HG03432 (cell line): ENCODE data around the gene SYT2.
"Not testable (repeated sequence)": the region's sequence is repeated elsewhere in the genome, so short reads cannot be mapped to it uniquely, and the experiment has no call there.

Source experiments
- ATAC-seq: cut with Tn5 transposase; IDR thresholded peaks from one replicate; pipeline ENCODE4 v1.9.1; 2021; ENCODE audit warnings: mild to moderate bottlenecking, moderate library complexity; ENCODE audit not compliant: unreplicated experiment

SYT2 gene

DNA sequence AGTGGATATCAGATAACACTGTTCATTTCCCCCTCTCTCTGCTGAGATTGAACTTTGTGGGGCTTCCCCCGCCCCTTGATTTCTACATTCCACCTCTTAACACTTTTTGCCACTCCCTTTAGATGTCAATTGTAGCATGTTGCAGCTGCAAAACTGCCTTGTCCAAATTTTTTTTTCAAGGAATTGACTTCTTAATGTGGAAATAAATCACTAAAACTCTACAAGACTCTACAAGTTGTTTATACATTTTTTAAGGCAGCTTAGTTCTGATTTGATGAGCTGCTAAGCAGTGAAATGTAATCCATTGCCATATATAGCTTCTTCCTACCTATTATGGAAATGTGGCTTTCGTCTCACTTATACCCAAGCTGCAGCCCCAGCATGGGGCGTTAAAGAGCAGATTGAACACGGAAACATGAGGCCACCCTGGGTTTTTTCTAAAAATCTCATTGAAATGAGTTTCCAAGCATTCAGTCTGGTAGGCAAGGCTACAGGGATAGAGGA, 132.2 kb downstream of the SYT2 start:
- ATAC-seq: no peak

DNA sequence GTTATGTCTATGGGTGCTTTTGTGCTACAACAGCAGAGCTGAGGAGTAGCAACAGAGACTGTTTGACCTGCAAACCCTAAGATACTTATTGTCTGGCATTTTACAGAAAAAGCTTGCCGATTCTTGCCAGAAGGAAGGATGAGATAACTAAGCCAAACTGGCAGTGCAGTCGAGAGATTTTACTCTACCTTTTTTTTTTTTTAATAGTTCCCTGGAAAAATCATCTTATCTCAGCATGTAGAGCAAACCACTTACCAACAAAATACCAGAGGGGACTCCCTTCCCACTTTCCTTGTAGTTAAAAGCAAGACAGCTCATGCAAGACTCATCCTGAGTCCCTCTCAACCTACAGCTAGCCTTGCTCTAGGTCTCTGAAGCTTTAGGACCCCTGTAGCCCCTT, 132.9 kb downstream of the SYT2 start:
- no peak for ATAC-seq

DNA sequence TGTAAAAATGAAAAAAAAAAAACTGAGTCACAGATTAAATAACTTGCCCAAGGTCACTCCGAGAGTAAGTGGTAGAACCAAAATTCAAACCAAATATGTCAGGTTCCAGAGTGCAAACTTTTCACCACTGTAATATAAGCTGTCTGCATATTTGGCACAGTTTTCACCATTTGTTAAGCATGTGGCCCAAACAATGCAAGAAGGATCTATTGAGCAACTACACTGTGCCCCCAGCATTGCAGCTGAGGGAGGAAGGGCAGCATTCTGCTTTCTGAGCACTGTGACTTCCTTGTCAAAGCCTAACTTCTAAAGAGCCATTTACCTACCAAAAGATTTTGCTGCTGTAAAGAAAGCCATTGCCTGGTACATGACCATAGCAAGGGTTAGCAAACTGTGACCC, 133.4 kb downstream of the SYT2 start:
- ATAC-seq: no peak

DNA sequence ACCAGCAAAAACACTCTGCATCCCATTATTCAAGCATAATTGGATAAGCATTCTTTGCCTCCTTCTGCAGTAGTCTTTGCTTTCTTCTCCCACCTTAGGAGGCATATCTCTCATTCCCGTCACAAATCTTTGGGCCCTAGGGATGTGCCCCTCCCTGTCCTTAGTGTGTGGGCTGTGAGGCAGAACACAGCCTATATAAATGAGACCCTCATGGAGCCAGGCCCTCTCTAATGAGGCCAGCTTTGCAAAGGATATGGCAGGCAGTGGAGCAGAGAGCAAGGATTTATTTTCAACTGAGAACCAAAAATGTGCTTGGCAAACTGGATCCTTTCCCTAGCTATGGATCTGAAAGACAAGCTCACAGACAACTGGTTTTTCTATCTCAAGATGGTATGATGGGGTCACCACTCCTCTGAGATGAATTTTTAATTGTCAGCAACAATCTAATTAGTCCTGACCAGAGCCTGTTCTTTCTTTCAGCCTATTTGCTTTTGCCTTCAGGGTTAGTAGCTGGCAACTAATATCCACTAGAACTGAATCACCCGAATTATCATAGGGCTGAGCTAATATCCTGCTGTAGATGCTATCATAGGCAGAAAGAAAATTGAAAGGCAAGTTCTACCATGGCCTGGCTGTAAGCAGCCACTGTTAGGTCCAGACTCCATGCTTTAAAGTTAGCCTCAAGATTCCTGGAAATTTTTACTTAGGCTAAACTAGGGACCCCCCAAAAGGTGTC, 134.2 kb downstream of the SYT2 start:
- no peak for ATAC-seq

DNA sequence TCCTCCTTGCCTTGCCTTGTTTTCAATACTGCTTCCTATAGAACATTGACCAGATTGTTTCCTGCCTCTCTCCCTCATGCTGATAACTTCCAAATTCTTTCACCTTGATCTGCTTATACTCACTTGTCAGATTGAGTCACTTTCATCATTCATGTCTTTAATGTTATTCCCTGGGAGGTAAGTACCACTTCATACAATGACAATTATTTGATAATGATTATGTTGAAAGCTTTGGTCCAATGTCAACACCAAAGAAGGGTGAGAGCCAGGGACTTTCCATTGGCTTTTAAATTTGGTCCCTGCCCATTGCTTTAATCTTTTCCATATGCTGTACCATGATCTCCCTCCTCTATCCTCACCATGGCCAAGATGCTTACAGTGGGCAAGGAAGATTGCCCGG, 137.4 kb downstream of the SYT2 start:
- ATAC-seq: no peak

DNA sequence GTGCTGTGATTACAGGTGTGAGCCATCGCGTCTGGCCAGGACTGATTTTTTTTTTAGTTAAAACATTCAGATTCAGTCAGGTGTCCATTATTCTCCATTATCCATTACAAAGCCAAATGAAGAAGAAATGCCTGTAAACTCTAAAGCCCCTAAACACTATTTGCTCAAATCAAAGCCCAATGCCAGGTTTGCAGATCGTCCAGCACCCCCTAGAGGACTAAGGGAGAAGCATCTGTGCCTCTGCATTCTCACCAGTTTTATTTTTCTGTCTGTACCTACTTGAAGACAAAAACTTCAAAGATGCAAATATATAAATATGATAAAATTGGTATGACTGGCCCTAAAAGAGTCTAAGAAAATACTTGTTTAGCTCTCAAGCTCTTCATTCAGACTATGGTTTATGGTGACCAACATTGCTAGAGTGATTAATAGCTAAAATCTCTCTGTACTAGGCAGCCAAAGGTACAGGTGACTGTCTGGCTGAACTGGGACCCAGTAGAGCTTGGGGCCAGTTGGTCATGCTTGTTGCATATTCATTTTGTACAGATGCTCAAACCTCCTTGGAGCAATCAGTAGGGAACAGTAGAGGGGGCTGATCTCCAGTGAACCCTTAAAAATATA, 138.4 kb downstream of the SYT2 start:
- ATAC-seq: no peak

DNA sequence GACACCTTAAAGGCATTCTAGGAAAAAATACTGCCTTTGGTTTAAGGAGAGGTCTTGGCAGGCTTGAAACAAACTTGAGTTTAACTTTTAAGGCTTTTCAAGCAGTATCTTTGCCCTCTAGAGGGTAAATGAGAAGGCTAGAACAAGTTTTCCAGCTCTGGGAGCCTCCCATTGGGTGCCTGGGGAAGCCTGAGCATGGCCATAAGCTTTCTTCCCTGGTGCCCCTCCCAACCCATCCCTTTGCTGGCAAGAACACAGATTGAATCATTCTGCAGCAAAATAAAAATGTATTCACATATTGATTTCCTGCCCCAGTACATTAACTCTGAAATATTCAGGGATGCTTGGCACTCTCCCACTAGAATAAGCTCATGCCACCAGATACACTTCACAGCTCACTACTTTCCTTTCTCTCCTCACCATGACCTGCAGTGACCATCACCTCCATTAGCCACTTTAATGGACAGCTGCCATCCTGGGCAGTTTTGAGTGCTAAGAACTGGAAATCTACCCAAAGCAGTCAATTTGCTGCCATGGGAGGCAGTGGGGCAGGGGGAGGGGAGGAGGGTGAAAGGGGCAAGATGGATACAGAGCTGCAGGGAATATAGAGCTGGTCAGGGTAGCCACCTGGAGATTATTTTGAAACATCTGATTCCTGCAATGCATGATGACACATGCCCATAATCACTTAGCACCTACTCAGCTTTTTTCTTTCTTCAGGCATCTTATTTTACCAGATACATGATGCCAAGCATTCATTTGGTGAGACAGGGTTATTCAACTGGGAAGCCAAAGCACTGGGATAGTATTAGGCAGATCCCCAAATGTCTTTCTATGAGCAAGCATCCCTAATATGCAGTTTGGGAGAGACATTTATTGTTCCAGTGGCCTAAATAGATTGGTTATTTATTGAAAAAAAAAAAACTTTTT, 140.6 kb downstream of the SYT2 start:
- ATAC-seq: no peak

DNA sequence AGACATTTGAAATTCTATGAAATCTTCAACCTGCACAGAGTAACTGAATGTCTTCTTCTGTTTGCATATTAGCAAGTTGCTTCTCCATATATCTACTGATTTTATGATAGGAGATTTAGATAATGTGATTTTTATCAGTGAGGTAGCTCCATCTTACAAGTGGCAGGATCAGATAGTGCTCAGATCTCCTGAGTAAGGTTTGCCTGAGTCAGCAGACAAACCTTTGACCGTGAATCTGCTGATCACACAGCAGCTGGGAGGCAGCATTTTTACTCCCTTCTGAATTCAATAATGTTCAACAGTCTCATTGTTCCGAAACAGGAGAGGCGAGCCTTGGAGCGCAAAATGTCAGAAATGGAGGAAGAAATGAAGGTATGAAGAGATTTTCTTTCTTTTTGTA, 141.4 kb downstream of the SYT2 start:
- no peak for ATAC-seq

DNA sequence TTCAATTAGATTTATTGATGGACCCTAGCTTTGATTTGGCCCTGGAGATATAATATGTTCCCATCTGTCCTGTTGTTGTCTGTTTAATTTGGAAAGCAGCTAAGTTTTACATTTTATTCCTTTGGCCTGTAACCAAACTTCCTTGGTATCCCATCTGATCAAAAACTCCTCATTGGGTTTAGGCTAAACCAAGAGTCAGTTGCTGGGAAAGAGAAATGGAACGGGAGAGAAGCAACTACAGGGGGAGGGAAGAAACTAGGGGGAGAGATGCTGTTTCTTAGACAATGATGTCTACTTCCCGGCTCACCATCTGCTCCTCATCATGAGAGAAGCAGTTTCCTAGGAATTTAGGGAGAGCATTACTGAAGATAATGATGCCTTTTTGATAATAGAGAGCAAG, 141.8 kb downstream of the SYT2 start:
- no peak for ATAC-seq

DNA sequence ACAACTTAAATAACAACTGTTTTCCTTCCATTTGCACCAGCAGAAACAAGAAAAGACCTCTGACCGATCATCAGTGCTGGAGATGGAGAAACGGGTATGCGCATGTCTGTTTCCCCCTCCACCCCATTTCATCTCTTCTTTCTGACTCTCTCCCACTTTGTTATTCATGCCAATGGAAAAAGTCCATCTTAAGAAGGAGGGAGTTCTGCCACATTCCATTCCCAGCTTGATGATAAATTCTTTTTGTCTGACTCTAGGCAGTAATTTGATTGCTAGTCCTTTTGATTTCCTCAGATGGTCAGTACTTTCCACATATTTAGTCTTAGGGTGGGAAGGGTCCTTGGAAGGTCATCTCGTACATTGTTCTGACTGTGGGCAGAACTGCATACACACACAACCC, 142.5 kb downstream of the SYT2 start:
- no peak for ATAC-seq

DNA sequence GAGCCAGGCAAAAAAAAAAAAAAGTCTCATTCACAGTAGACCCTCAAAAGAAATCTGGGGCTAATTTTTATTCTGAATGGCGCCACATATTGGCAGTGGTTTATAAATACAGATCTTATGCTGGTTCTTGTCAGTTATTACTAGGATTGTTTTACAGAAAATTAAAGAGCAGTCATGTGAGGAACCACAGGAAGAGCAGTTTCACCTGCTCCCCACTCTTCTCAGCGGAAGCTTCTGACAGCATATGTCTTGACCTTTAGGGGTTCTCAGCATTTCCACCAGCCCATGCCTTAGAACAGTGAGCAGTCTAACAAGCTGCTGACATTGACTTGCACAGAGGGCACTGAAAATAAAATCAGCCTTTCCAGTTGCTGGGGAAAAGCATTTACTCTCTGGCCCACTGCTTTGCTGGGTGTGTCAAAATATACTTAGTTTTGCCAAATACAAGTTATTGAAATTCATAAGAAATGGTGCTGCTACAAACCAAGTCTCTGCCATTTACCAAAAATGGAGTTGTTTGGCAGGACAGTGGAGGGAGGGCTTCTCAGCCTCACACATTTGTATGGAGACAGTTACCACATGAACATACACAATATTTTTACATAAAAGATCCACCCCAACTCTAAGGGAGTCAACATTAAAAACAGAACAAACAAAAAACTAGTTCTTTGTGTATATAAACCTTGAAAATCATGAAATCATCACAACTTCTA, 144.2 kb downstream of the SYT2 start:
- peak; percentile 84 for ATAC-seq

DNA sequence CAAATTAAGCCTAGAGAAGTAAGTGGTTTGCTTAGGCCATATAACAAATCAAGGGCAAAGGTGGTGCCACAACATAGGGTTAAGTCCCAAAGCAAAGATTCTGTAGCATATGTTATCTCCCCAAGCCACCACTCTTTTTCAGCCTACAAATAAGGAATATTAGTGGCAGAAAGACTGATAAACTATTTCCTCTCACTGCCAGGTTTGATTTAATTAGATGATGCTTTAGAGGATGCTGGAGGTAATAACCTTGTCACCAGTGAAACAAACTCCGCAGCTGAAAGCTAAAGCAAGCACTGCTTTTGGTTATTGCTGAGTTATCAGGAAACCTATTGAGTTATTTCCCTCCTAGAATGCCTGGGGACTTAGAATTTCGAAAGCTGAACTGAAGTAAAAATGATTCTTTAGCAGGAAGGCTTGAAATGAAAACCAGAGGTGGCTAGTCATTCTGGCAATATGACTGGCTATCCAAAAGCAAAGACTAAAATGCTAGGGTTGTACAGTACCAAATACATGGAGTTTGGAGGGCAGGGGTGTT, 145.2 kb downstream of the SYT2 start:
- no peak for ATAC-seq

DNA sequence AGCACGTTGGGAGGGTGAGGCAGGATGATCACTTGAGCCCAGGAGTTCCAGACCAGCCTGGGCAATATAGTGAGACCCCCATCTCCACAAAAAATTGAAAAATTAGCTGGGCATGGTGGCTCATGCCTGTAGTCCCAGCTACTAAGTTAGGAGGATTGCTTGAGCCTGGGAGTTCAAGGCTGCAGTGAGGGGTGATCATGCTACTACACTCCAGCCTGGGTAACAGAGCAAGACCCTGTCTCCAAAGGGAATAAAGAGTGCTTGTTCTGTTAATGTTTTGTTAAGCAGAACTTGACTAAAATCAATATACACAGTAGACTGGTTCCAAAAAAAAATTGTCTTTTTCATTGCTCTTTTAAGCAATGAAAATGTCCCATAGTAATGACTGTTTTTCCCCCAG, 146.4 kb downstream of the SYT2 start:
- ATAC-seq: no peak

DNA sequence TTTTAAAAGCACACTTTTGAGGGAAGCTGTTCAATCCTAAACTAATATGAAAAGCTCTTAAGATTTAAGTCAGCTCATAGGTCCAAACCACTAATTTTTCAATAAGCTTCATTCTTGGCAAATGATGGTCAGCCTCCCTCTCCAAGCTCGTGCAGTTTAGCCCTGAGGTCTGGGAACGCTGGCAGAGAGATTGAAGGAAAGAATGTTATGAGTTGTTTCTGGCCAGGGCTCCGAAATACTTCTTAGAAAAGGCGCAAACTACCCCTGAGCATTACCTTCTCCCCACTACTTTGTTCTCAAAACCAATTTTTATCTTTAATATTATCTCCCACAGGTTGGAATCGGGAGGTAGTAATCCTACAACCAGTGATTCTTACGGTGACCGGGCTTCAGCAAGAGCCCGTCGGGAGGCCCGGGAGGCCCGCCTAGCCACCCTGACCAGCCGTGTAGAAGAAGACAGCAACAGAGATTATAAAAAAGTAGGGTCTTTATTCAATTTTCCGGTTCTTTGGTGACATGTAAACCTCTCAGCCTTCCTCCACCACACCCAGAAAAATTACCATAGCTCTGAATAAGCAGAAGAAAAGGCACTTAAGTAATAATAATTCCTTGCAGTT, 147.7 kb downstream of the SYT2 start:
- no peak for ATAC-seq

DNA sequence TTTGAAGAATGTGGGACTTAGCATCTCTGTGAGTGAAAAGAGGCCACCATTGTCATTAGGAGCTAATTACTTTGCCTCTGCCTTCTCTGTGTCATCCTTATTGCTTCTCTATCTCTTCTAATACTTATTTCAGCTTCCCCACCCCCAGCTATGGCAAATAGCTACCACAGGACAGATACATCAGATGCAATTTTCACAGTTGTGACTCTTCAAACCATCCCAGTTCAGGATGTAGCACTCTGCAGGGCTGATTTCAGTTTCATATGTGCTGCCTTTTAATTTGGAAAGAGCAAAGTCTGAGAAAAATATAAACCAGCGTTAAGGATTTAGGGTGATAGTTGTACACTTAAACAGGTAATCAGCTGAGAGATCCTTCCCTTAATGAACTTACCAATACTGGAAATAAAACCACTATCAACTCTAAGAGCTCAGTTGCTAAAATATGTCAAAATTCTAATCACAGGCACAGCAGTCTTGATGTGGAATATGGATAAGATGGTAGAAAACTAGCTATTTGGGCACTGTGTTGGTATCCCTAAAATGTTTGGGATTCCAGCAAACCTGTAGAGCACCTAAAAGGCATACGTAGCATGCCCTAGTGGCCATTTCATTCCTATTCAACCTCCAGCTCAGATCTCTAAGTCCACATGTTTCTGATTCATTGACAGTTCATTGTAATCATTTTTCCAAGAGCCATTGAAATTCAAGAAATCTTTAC, 148.4 kb downstream of the SYT2 start:
- ATAC-seq: no peak

DNA sequence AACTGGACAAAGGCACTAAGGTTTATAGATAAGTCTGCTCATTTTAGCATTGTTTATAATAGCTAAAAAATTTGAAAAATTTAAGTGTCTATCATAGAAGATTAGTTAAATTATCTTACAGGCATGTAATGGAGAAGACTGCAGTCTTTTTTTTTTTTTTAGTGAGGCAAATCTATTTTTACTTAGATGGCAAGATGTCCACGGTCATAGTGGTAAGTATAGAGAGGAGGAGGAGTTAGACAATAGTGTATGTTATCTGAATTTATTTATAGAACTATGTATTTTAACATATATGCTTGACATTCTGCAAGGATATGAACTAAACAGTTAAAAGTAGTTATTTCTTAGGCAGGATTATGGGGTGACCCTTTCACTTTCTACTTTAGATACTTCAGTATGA, 149.0 kb downstream of the SYT2 start:
- no peak for ATAC-seq

DNA sequence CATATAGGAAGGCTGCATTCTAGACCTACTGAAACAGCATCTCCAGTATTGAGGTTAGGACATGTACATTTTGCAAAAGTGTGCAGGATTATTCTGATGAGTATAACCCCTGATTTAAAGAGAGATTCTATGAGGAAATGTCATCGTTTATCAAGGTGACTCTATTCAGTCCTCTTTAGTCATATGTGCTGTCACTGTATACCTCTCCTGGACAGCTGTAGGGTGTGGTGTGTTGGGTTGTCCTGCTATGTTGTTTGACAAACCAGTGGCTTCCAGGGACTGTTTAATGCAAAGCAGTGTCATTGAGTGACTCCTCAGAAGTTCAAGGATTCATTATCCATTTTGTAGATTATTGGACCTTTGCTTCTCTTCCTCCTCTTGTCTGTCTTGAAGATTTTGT, 152.6 kb downstream of the SYT2 start:
- not testable (repeated sequence) for ATAC-seq

DNA sequence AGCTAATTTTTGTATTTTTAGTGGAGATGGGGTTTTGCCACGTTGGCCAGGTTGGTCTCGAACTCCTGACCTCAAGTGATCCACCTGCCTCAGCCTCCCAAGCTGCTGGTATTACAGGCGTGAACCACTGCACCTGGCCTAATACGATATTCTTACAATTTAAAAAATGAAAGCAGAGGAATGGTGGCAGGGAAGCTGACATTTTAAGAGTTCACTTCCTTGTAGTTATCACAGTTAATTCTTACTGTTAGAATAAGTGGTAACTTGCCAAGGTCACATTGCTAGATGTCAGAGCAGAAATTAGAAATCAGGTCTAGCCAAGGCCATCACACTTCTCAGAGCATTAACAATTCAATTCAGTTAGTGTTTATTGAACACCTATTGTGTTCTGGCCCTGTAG, 154.2 kb downstream of the SYT2 start:
- ATAC-seq: not testable (repeated sequence)

DNA sequence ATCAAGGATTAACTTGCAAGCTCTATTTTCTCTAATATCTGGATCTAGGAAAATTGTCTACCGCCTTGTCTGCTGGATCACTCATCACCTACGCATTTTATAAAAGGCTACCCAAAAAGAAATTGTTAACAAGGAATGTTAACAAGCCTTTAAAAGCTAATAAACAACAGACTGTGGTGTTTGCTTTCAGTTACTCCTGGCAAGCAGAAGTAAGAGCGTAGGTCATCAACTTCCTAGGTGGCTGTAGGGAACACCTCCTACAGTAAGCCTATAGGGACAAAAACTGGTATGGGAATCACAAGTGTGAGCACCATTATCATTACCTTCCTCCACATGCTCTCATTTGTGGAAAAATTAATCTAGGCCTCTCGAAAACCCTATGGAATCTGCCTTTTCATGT, 155.6 kb downstream of the SYT2 start:
- ATAC-seq: not testable (repeated sequence)
